HepG2 (cell line): Measurements from ENCODE around the gene GLB1L. TPM values are rescaled to one million over a fixed set of nuclear protein-coding genes. Genes with fewer than 3 reads are reported as not detected.

ENCODE experiments used
- ARID4A ChIP-seq: sonication (generic); formaldehyde crosslinking; IDR thresholded peaks from 2 replicates; pipeline ENCODE4 v1.5.0; 2020; ENCODE audit warnings: mild to moderate bottlenecking, missing genetic modification reagents, borderline replicate concordance
- BCLAF1 ChIP-seq: fragments of 450-650 bp; IDR thresholded peaks from 2 replicates; pipeline ENCODE4 v1.6.1; 2017; ENCODE audit warnings: mild to moderate bottlenecking
- HDAC1 ChIP-seq: sonication (generic); formaldehyde crosslinking; IDR thresholded peaks from 2 replicates; pipeline ENCODE4 v1.5.1; 2020; ENCODE audit warnings: mild to moderate bottlenecking, missing genetic modification reagents
- NR2C2 ChIP-seq: sonication (generic); formaldehyde crosslinking; IDR thresholded peaks from 2 replicates; pipeline ENCODE4 v1.4.0; 2020; ENCODE audit warnings: missing genetic modification reagents, mild to moderate bottlenecking, moderate library complexity, borderline replicate concordance
- RFX5 ChIP-seq: IDR thresholded peaks from 2 replicates; pipeline ENCODE4 v1.6.1; 2011; ENCODE audit warnings: low read depth, low read length, improper control_type of control experiment
- TIGD3 ChIP-seq: sonication (generic); formaldehyde crosslinking; IDR thresholded peaks from 2 replicates; pipeline ENCODE4 v1.5.1; 2020; ENCODE audit warnings: mild to moderate bottlenecking, missing genetic modification reagents, borderline replicate concordance
- ZMYM2 ChIP-seq: sonication (generic); formaldehyde crosslinking; IDR thresholded peaks from 2 replicates; pipeline ENCODE4 v1.8.0; 2022; ENCODE audit warnings: mild to moderate bottlenecking, missing genetic modification reagents
- ZMYM4 ChIP-seq: sonication (generic); formaldehyde crosslinking; IDR thresholded peaks from 2 replicates; pipeline ENCODE4 v1.8.1; 2023; ENCODE audit warnings: mild to moderate bottlenecking, missing genetic modification reagents
- ZNF230 ChIP-seq: sonication (generic); formaldehyde crosslinking; IDR thresholded peaks from 2 replicates; pipeline ENCODE4 v1.4.0; 2020; ENCODE audit warnings: mild to moderate bottlenecking, missing genetic modification reagents
- ZNF234 ChIP-seq: sonication (generic); formaldehyde crosslinking; conservative IDR thresholded peaks from 2 replicates; pipeline ENCODE4 v1.5.1; 2020; ENCODE audit warnings: mild to moderate bottlenecking, missing genetic modification reagents
- polyA plus RNA-seq, 8 experiments: library from polyadenylated mRNA; depleted of rRNA in 3 of 8; stranded (reverse) in 7 of 8; unstranded in 1 of 8; fragments of >200 nt; fragmentation: Illumina TruSeq in 4 of 8; extraction: Trizol in 4 of 8; gene quantifications; 2 replicates each; pipeline versions ENCODE4 v1.2.1 to v1.2.3, GENCODE V29; 2011 to 2016; ENCODE audit warnings: low read depth in 4 of 8, missing spikeins in 1 of 8, mixed read lengths in 1 of 8; ENCODE audit not compliant: insufficient read depth in 1 of 8
- total RNA-seq, 5 experiments: library from RNA; depleted of rRNA; stranded (reverse); fragments of >200 nt; fragmentation: Illumina TruSeq; extraction: Trizol; gene quantifications; 2 replicates each; pipeline ENCODE4 v1.2.3, GENCODE V29; 2016; ENCODE audit warnings: low read depth in 1 of 5

GLB1L gene
- total and polyA plus RNA-seq, 2 of the 13 experiments (the other 11 are each of a cell fraction or from before 2014, with no cell fraction given): 6.8 to 7.3 TPM

GRCh38 chr2:219269362-219270054, 24.3 kb upstream of the GLB1L start (continued):
- TF ChIP-seq TIGD3 (CRISPR knock-in tag) (no peak), ZMYM4 (CRISPR knock-in tag) (peak; percentile 59; the same call in 1 of the 2 replicates), RFX5 (peak; percentile 40; the same call in 1 of the 2 replicates), ZNF234 (CRISPR knock-in tag) (no peak), NR2C2 (no peak), ZMYM2 (CRISPR knock-in tag) (peak; percentile 47; the same call in 1 of the 2 replicates), ARID4A (CRISPR knock-in tag) (no peak), BCLAF1 (no peak), ZNF230 (CRISPR knock-in tag) (no peak), HDAC1 (peak; percentile 27; the same call in 1 of the 2 replicates)
- TF ChIP-seq, all 625 proteins: peak for 56
